Hepatocyte (in vitro differentiated cells): Measurements from ENCODE around the gene F8. TPM values are rescaled to one million over a fixed set of nuclear protein-coding genes. Genes with fewer than 3 reads are reported as not detected.
A peak's percentile ranks its signal among the peaks of the same experiment; 100 is the strongest.

ENCODE experiments used
- DNase-seq: peaks from one replicate; pipeline ENCODE4 v3.0.0-alpha.2; 2016; ENCODE audit warnings: low spot score
- H2AFZ ChIP-seq: fragments of 200-600 bp; sonication (generic); 2 replicates; pipeline ENCODE4 v1.6.0; 2016; ENCODE audit warnings: antibody characterized with exemption, mild to moderate bottlenecking
- H3K27ac ChIP-seq: fragments of 200-600 bp; sonication (generic); 2 replicates; pipeline ENCODE4 v1.5.1; 2016; ENCODE audit warnings: mild to moderate bottlenecking
- H3K27me3 ChIP-seq: fragments of 200-600 bp; sonication (generic); 2 replicates; pipeline ENCODE4 v1.6.1; 2016
- H3K36me3 ChIP-seq: fragments of 200-600 bp; sonication (generic); replicated peaks from 2 replicates; pipeline ENCODE4 v1.5.1; 2016; ENCODE audit warnings: low read depth; ENCODE audit not compliant: insufficient read depth
- H3K4me1 ChIP-seq: fragments of 200-600 bp; sonication (generic); 2 replicates; pipeline ENCODE4 v1.5.1; 2016; ENCODE audit warnings: mild to moderate bottlenecking, moderate library complexity; ENCODE audit not compliant: insufficient read depth
- H3K4me2 ChIP-seq: fragments of 200-600 bp; sonication (generic); 2 replicates; pipeline ENCODE4 v1.6.0; 2016
- H3K4me3 ChIP-seq: fragments of 200-600 bp; sonication (generic); 2 replicates; pipeline ENCODE4 v1.5.1; 2016; ENCODE audit warnings: mild to moderate bottlenecking
- H3K79me2 ChIP-seq: fragments of 200-600 bp; sonication (generic); 2 replicates; pipeline ENCODE4 v1.6.0; 2017; ENCODE audit warnings: mild to moderate bottlenecking
- H3K9me2 ChIP-seq: fragments of 200-600 bp; sonication (generic); replicated peaks from 2 replicates; pipeline ENCODE4 v1.6.0; 2017; ENCODE audit warnings: mild to moderate bottlenecking; ENCODE audit not compliant: insufficient read depth
- H3K9me3 ChIP-seq: fragments of 200-600 bp; sonication (generic); 2 replicates; pipeline ENCODE4 v1.5.1; 2016; ENCODE audit warnings: low read depth, mild to moderate bottlenecking
- H4K20me1 ChIP-seq: fragments of 200-600 bp; sonication (generic); 2 replicates; pipeline ENCODE4 v1.6.0; 2016; ENCODE audit warnings: mild to moderate bottlenecking; ENCODE audit not compliant: insufficient read depth, poor library complexity, severe bottlenecking
- EZH2 ChIP-seq: fragments of 200-600 bp; sonication (generic); IDR thresholded peaks from 2 replicates; pipeline ENCODE4 v1.6.1; 2016; ENCODE audit warnings: antibody characterized with exemption, mild to moderate bottlenecking, borderline replicate concordance
- EZH2phosphoT487 ChIP-seq: fragments of 200-600 bp; sonication (generic); IDR thresholded peaks from one replicate; pipeline ENCODE4 v1.6.1; 2018; ENCODE audit warnings: antibody characterized with exemption, mild to moderate bottlenecking, low read depth, moderate library complexity; ENCODE audit not compliant: unreplicated experiment, severe bottlenecking
- WGBS: methylation state at CpG from one replicate; pipeline ENCODE4 v1.1.6; 2016; ENCODE audit warnings: low lambda C conversion rate; ENCODE audit errors: missing lambda C conversion rate; 5-methylcytosine and 5-hydroxymethylcytosine counted together
- polyA plus RNA-seq: library from polyadenylated mRNA; unstranded; fragments of >200 nt; fragmentation: Nextera tagmentation; extraction: Ambion mirVana; gene quantifications from 2 replicates; pipeline ENCODE4 v1.2.1, GENCODE V29; 2016
- total RNA-seq: library from RNA; depleted of rRNA; stranded (reverse); fragments of >200 nt; gene quantifications from 2 replicates; pipeline ENCODE4 v1.2.3, GENCODE V29; 2014
- TF ChIP-seq, protein P1 (sequence below): fragments of 200-600 bp; sonication (generic); IDR thresholded peaks from 2 replicates; pipeline ENCODE4 v1.5.1; 2016; ENCODE audit warnings: antibody characterized with exemption, mild to moderate bottlenecking; ENCODE audit not compliant: poor library complexity

Gene F8
- total and polyA plus RNA-seq, 2 experiments from 2014 or later, result 0.92 to 1.4 TPM

DNA sequence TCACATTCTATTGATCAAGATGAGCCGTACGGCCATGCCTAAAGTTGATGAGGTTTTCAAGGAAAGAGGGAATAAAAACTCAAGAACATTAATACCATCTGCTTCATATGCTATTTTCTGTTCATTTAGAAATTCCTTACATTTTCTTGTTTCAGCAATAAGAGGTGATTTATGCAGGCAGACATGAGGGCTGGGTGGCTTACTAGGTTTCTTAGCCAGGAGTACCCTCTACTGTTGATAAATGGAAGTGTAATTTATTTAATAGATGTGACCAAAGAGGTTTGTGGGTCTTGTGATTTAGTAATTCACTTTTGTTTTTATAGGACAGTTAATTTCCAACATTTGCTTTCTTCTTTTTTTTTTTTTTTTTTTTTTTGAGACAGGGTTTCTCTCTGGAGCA lies 181.7 kb downstream of the F8 start:
- Histone ChIP-seq H3K9me2 (no peaks in the 10 kb centered on the region), H3K27me3 (no peaks in the 10 kb centered on the region), H3K36me3 (no peaks in the 10 kb centered on the region), H3K79me2 (no peaks in the 10 kb centered on the region), H3K9me3 (no peaks in the 10 kb centered on the region), H3K4me1 (no peaks in the 10 kb centered on the region), H4K20me1 (no peaks in the 10 kb centered on the region), H3K4me3 (no peak overlapping the region), H3K4me2 (no peak overlapping the region), H2AFZ (no peak overlapping the region), H3K27ac (no peak overlapping the region)
- 96% methylated on average over 2 of the region's 2 CpGs for WGBS
- TF ChIP-seq, protein P1, sequence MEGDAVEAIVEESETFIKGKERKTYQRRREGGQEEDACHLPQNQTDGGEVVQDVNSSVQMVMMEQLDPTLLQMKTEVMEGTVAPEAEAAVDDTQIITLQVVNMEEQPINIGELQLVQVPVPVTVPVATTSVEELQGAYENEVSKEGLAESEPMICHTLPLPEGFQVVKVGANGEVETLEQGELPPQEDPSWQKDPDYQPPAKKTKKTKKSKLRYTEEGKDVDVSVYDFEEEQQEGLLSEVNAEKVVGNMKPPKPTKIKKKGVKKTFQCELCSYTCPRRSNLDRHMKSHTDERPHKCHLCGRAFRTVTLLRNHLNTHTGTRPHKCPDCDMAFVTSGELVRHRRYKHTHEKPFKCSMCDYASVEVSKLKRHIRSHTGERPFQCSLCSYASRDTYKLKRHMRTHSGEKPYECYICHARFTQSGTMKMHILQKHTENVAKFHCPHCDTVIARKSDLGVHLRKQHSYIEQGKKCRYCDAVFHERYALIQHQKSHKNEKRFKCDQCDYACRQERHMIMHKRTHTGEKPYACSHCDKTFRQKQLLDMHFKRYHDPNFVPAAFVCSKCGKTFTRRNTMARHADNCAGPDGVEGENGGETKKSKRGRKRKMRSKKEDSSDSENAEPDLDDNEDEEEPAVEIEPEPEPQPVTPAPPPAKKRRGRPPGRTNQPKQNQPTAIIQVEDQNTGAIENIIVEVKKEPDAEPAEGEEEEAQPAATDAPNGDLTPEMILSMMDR, result peak; percentile 44
- TF ChIP-seq EZH2, result no peak
- DNase-seq, result peak; percentile 23

DNA sequence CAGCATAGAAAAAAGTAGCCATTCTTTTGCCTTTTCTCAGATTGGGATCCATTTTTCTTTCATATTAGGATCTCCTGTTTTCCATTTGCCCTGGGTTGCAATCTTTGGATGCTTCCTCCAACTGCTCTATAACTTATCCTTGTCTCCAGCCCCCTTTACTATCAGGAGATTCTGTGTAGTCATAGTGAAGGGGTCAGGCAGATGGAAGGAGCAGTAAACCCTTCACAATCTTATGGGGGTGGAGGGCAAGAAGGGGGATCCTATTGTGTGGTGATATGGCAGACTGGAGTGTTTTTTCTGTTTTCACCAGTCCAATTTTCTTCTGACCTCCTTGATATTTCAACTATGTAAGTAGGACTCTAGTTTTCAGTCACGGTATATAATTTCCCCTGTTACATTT lies 186.4 kb downstream of the F8 start:
- WGBS, result 82% methylated on average over 1 of the region's 1 CpG
- no peak overlapping the region for H3K4me2 ChIP-seq

DNA sequence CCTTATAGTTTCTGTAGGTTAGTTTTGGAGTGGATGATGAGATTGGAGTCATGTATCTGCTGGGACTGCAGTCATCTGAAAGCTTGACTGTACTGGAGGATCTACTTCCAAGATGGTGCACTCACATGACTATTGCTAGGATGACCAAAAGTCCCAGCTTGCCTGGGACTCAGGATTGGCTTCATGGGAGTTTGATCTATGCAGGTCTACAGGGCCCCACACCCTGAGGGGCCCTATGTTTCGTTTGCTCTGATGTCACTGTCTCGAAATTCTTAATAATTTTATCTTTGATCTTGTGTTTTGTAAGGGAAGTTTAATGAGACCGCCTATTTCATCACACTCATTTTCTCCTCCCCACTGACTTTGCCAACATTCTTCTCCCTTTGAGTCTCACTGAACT lies 188.0 kb downstream of the F8 start, which contains the start of gene SMIM9:
Gene SMIM9 (minus strand): TSS at position 101 of the 400 bp plus-strand sequence. CDS start 3,806 bp downstream, outside the sequence.
- H3K79me2 ChIP-seq, result no peaks in the 10 kb centered on the region
- WGBS, result 71% methylated on average over 3 of the region's 3 CpGs
- no peak within 1 kb of the TSS for H3K4me2 ChIP-seq
- no peaks in the 10 kb centered on the region for H3K4me1 ChIP-seq
- H3K36me3 ChIP-seq, result no peaks in the 10 kb centered on the region
- DNase-seq, result no peak
- no peak within 1 kb of the TSS for H2AFZ ChIP-seq
- no peaks in the 10 kb centered on the region for H4K20me1 ChIP-seq
- H3K9me3 ChIP-seq, result no peaks in the 10 kb centered on the region
- no peak within 1 kb of the TSS for H3K27ac ChIP-seq
- TF ChIP-seq EZH2, result no peak
- TF ChIP-seq EZH2phosphoT487, result no peak
- TF ChIP-seq, protein P1, result no peak
- no peaks in the 10 kb centered on the region for H3K27me3 ChIP-seq
- H3K9me2 ChIP-seq, result no peaks in the 10 kb centered on the region
- no peak within 1 kb of the TSS for H3K4me3 ChIP-seq

More for the DNA sequence above, 186.4 kb downstream of the F8 start:
- no peaks in the 10 kb centered on the region for H3K4me1 ChIP-seq
- no peaks in the 10 kb centered on the region for H3K79me2 ChIP-seq
- H3K4me3 ChIP-seq, result no peak overlapping the region
- TF ChIP-seq, protein P1, result no peak
- TF ChIP-seq EZH2, result no peak
- no peak for TF ChIP-seq EZH2phosphoT487
- no peak for DNase-seq
- H3K27ac ChIP-seq, result no peak overlapping the region
- H4K20me1 ChIP-seq, result no peaks in the 10 kb centered on the region
- H3K9me3 ChIP-seq, result no peaks in the 10 kb centered on the region
- no peaks in the 10 kb centered on the region for H3K27me3 ChIP-seq
- H3K9me2 ChIP-seq, result no peaks in the 10 kb centered on the region
- no peaks in the 10 kb centered on the region for H3K36me3 ChIP-seq
- no peak overlapping the region for H2AFZ ChIP-seq
